SU-DHL-6 (cell line): ENCODE results near the gene PRKN.

ENCODE experiments used
- CTCF ChIP-seq: fragments of 200-600 bp; sonication (generic); IDR thresholded peaks from one replicate; pipeline ENCODE4 v1.5.1; 2017; ENCODE audit warnings: antibody characterized with exemption, mild to moderate bottlenecking, low read length, moderate library complexity; ENCODE audit not compliant: insufficient read depth, poor library complexity, severe bottlenecking
- EZH2phosphoT487 ChIP-seq: fragments of 200-600 bp; sonication (generic), shearing (Covaris generic); conservative IDR thresholded peaks from 2 replicates; pipeline ENCODE4 v1.6.1; 2018; ENCODE audit warnings: mild to moderate bottlenecking, antibody characterized with exemption, low read length, moderate library complexity, mixed read lengths

GRCh38 chr6:162638931-162639574 lies 88.5 kb downstream of the PRKN start:
- TF ChIP-seq CTCF, result no peak
- TF ChIP-seq EZH2phosphoT487, result no peak
